ENCODE results near the gene CYTIP. TPM values are rescaled to one million over a fixed set of nuclear protein-coding genes. Genes with fewer than 3 reads are reported as not detected.

The CYTIP gene
- total and polyA plus RNA-seq, 4 donors = 1.6 to 5.5 (median 2.1) TPM

DNA sequence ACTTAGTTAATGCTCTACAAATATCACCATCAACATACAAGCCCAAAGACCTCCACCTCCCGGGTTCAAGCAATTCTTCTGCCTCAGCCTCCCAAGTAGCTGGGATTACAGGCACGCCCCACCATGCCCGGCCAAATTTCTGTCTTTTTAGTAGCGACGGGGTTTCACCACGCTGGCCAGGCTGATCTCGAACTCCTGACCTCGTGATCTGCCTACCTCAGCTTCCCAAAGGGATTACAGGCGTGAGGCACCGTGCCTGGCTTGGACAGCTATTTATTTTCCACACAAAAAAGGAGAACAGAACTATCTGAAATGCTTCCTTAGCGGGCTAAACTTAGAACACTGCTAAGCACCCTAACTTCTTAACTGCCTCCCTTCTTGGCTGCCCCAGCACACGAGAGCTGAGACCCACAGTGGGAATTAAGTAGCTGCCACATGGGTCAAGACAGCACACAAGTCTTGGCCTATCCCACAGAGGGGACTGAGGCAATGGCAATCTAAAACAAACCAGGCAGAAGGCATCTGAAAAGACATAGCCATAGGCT lies 24.8 kb downstream of the CYTIP start:
- WGBS = 88% methylated on average over 12 of the region's 12 CpGs
- H3K9me3 ChIP-seq (ENCODE audit: control insufficient read depth in 4 of 4, low read length in 3 of 4) = no peaks in the 10 kb centered on the region
- DNase-seq (ENCODE audit: low spot score) = no peak
- H3K36me3 ChIP-seq (ENCODE audit: control insufficient read depth in 4 of 4, insufficient read depth in 3 of 4, low read depth in 1 of 4, low read length in 3 of 4) = no peaks in the 10 kb centered on the region
- H3K4me1 ChIP-seq (ENCODE audit: control insufficient read depth in 4 of 4, insufficient read depth in 4 of 4, low read length in 3 of 4) = no peaks in the 10 kb centered on the region
- no peaks in the 10 kb centered on the region for H3K27me3 ChIP-seq (ENCODE audit: control insufficient read depth in 4 of 4, insufficient read depth in 4 of 4, low read length in 3 of 4)
- no peak overlapping the region for H3K4me3 ChIP-seq (ENCODE audit: low read depth in 1 of 3, low read length in 3 of 3)
- TF ChIP-seq FOXA1 (IDR thresholded peaks at IDR 0.05) = no peak
- TF ChIP-seq, protein P1, sequence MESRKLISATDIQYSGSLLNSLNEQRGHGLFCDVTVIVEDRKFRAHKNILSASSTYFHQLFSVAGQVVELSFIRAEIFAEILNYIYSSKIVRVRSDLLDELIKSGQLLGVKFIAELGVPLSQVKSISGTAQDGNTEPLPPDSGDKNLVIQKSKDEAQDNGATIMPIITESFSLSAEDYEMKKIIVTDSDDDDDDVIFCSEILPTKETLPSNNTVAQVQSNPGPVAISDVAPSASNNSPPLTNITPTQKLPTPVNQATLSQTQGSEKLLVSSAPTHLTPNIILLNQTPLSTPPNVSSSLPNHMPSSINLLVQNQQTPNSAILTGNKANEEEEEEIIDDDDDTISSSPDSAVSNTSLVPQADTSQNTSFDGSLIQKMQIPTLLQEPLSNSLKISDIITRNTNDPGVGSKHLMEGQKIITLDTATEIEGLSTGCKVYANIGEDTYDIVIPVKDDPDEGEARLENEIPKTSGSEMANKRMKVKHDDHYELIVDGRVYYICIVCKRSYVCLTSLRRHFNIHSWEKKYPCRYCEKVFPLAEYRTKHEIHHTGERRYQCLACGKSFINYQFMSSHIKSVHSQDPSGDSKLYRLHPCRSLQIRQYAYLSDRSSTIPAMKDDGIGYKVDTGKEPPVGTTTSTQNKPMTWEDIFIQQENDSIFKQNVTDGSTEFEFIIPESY (IDR thresholded peaks at IDR 0.05) = no peak
- TF ChIP-seq SP1 (IDR thresholded peaks at IDR 0.05) = no peak
- TF ChIP-seq TAF1 (conservative IDR thresholded peaks at IDR 0.05) = no peak
- TF ChIP-seq RAD21 (IDR thresholded peaks at IDR 0.05) = no peak
- TF ChIP-seq, protein P2, sequence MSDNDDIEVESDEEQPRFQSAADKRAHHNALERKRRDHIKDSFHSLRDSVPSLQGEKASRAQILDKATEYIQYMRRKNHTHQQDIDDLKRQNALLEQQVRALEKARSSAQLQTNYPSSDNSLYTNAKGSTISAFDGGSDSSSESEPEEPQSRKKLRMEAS (IDR thresholded peaks at IDR 0.05) = no peak
- no peak for TF ChIP-seq HNF4G (IDR thresholded peaks at IDR 0.05)
- no peak overlapping the region for H3K9ac ChIP-seq (ENCODE audit: low read depth in 1 of 2, low read length in 2 of 2)
- H3K27ac ChIP-seq (ENCODE audit: low read depth in 1 of 2, low read length in 2 of 2) = peak overlapping the region in 1 of 2 donors; percentile 40

DNA sequence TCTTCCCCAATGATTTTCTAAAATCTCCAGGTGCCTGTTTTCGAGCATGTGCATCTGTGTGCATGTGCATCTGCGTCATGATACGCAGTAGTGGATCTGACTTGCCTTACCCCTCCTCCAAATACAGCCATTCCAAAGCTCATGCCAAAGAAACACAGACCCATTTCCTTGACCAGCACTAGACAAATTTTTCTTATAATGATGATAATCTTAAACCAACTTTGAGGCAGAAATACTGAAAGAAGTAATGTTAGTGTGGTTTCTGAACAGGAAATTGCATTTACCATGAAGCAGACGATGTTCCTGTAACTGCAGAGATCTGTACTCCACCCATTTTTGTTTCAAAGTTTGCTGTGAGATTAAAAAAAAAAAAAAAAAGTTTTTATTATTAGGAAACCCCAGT lies 25.6 kb downstream of the CYTIP start:
- Histone ChIP-seq H3K9ac (ENCODE audit: low read depth in 1 of 2, low read length in 2 of 2) (no peak overlapping the region), H3K27ac (ENCODE audit: low read depth in 1 of 2, low read length in 2 of 2) (peak overlapping the region; percentile 54 to 66), H3K27me3 (ENCODE audit: control insufficient read depth in 4 of 4, insufficient read depth in 4 of 4, low read length in 3 of 4) (no peaks in the 10 kb centered on the region), H3K4me3 (ENCODE audit: low read depth in 1 of 3, low read length in 3 of 3) (no peak overlapping the region), H3K9me3 (ENCODE audit: control insufficient read depth in 4 of 4, low read length in 3 of 4) (no peaks in the 10 kb centered on the region), H3K4me1 (ENCODE audit: control insufficient read depth in 4 of 4, insufficient read depth in 4 of 4, low read length in 3 of 4) (no peaks in the 10 kb centered on the region), H3K36me3 (ENCODE audit: control insufficient read depth in 4 of 4, insufficient read depth in 3 of 4, low read depth in 1 of 4, low read length in 3 of 4) (no peaks in the 10 kb centered on the region)
- DNase-seq (ENCODE audit: low spot score) = no peak
- TF ChIP-seq YY1 (IDR thresholded peaks at IDR 0.05) (peak; percentile 37), HNF4G (IDR thresholded peaks at IDR 0.05) (no peak)
- WGBS = 75% methylated on average over 4 of the region's 4 CpGs

DNA sequence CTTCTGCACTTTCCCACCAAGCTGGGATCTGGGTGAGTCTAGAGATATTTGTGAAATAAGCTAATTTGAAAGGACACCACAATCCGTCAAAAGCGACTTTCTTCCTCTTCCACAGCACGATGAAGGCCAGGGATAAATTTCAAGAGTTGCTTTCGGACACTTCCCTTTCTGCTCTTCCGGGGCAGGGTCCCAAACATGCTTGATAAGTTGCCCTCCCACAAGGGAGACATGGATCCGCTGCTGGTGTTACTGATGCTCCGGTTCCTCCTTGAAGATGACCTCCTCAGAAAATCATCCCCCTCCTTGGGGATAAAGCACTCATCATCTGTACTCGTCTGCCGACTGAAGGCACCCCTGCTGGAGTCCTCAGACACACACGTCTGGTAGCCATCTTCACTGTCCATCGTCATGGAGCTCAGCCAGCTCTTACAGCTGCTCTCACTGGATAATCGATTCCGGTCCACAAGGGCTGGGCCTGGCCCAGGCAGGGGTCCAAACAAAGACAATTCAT lies 28.2 kb downstream of the CYTIP start:
- H3K27ac ChIP-seq (ENCODE audit: low read depth in 1 of 2, low read length in 2 of 2) = peak overlapping the region in 1 of 2 donors; percentile 9
- no peak for DNase-seq (ENCODE audit: low spot score)
- no peaks in the 10 kb centered on the region for H3K27me3 ChIP-seq (ENCODE audit: control insufficient read depth in 4 of 4, insufficient read depth in 4 of 4, low read length in 3 of 4)
- no peak overlapping the region for H3K4me3 ChIP-seq (ENCODE audit: low read depth in 1 of 3, low read length in 3 of 3)
- H3K9me3 ChIP-seq (ENCODE audit: control insufficient read depth in 4 of 4, low read length in 3 of 4) = no peaks in the 10 kb centered on the region
- H3K9ac ChIP-seq (ENCODE audit: low read depth in 1 of 2, low read length in 2 of 2) = no peak overlapping the region
- H3K36me3 ChIP-seq (ENCODE audit: control insufficient read depth in 4 of 4, insufficient read depth in 3 of 4, low read depth in 1 of 4, low read length in 3 of 4) = no peaks in the 10 kb centered on the region
- TF ChIP-seq, protein P3, sequence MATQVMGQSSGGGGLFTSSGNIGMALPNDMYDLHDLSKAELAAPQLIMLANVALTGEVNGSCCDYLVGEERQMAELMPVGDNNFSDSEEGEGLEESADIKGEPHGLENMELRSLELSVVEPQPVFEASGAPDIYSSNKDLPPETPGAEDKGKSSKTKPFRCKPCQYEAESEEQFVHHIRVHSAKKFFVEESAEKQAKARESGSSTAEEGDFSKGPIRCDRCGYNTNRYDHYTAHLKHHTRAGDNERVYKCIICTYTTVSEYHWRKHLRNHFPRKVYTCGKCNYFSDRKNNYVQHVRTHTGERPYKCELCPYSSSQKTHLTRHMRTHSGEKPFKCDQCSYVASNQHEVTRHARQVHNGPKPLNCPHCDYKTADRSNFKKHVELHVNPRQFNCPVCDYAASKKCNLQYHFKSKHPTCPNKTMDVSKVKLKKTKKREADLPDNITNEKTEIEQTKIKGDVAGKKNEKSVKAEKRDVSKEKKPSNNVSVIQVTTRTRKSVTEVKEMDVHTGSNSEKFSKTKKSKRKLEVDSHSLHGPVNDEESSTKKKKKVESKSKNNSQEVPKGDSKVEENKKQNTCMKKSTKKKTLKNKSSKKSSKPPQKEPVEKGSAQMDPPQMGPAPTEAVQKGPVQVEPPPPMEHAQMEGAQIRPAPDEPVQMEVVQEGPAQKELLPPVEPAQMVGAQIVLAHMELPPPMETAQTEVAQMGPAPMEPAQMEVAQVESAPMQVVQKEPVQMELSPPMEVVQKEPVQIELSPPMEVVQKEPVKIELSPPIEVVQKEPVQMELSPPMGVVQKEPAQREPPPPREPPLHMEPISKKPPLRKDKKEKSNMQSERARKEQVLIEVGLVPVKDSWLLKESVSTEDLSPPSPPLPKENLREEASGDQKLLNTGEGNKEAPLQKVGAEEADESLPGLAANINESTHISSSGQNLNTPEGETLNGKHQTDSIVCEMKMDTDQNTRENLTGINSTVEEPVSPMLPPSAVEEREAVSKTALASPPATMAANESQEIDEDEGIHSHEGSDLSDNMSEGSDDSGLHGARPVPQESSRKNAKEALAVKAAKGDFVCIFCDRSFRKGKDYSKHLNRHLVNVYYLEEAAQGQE (IDR thresholded peaks at IDR 0.05) = no peak
- TF ChIP-seq EGR1 (IDR thresholded peaks at IDR 0.05; ENCODE audit: low read depth in 2 of 2) (no peak), SP1 (IDR thresholded peaks at IDR 0.05) (no peak), YY1 (IDR thresholded peaks at IDR 0.05) (no peak), RAD21 (IDR thresholded peaks at IDR 0.05) (no peak), NR2F2 (IDR thresholded peaks at IDR 0.05) (no peak), TAF1 (conservative IDR thresholded peaks at IDR 0.05) (no peak)
- TF ChIP-seq, protein P1 (IDR thresholded peaks at IDR 0.05) = no peak
- TF ChIP-seq, protein P4, sequence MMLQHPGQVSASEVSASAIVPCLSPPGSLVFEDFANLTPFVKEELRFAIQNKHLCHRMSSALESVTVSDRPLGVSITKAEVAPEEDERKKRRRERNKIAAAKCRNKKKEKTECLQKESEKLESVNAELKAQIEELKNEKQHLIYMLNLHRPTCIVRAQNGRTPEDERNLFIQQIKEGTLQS (IDR thresholded peaks at IDR 0.05) = no peak
- no peaks in the 10 kb centered on the region for H3K4me1 ChIP-seq (ENCODE audit: control insufficient read depth in 4 of 4, insufficient read depth in 4 of 4, low read length in 3 of 4)
- WGBS = 81% methylated on average over 13 of the region's 13 CpGs

All from liver (tissue), 9 donors.